Midbrain (tissue), 1 donor: ENCODE data around the gene MIA.
"Not testable (repeated sequence)": the region's sequence is repeated elsewhere in the genome, so short reads cannot be mapped to it uniquely, and the experiment has no call there.

Experiments
- DNase-seq: peaks from one replicate; lab custom pipeline; 2025; lab: John Stamatoyannopoulos, UW

MIA gene

DNA sequence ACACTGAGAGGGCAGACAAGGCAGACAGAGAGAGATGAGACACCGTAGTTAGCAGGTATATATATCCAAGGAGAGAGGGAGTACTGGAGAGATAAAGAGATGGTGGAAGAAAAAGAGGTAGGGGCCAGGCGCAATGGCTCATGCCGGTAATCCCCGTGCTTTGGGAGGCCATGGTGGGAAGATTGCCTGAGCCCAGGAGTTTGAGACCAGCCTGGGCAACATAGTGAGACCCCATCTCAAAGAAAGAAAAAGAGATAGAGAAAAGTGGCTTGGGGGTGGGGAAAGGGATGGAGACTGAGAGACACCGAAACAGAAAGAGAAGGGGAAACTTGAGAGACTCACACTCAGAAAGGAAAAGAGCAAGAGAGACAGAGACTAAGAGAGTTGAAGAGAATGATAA, 5.3 kb downstream of the MIA start:
- no peak for DNase-seq

DNA sequence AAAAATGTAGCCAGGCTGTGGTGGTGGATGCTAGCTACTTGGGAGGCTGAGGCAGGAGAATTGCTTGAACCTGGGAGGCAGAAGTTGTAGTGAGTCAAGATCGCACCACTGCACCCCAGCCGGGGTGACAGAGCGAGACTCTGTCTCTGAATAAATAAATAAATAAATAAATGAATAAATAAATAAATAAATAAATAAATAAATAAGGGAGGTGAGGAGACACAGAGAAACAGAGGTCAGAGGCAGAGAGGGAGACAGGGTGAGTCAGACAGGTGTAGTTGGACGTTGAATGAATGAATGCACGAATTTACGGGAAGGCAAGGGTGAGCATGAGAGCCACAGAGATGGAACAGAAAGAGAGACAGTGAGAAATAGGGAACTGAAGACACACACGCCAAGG, 5.8 kb downstream of the MIA start:
- no peak for DNase-seq

DNA sequence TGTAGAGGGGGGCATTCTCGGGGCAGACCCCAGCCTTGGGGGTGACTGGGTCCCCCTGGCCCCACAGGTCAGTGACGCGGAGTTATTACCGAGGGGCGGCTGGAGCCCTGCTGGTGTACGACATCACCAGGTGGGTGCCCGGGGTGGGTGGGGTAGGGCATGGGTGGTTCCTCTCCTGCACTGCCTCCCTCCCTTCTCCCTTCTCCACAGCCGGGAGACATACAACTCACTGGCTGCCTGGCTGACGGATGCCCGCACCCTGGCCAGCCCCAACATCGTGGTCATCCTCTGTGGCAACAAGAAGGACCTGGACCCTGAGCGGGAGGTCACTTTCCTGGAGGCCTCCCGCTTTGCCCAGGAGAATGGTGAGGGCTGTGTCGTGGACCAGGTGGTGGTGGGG, 8.4 kb downstream of the MIA start:
- no peak for DNase-seq

DNA sequence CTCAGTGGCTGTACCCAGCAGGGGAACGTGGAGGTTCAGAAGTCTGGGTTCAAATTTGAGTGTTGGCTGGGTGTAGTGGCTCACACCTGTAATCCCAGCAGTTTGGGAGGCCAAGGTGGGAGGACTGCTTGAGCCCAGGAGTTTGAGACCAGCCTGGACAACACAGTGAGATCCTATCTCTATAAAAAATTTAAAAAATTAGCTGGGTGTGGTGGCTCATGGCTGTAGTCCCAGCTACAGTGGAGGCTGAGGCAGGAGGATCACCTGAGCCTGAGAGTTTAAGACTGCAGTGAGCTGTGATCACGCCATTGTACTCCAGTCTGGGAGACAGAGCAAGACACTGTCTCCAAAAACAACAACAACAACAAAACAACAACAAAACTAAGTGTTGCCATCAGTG, 8.8 kb downstream of the MIA start:
- DNase-seq: not testable (repeated sequence)

DNA sequence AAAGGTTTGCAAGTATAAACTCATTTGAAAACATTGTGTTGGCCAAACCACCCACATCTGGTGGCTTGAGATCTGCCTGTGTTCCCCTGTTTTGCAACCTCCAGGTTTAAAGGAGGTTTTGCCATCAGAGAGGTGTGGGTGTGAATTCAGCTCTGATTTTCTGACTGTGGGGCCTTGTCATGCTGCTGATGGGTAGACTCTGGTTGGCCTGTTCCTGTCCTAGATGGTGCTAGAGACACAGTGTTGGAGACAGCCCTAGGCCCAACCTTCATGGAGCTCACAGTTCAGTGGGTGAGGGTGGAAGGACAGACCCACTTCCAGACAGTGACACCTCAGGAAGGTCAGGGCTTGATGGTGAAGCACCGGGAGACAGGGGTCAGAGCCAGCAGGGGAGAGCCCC, 10.2 kb downstream of the MIA start:
- no peak for DNase-seq

DNA sequence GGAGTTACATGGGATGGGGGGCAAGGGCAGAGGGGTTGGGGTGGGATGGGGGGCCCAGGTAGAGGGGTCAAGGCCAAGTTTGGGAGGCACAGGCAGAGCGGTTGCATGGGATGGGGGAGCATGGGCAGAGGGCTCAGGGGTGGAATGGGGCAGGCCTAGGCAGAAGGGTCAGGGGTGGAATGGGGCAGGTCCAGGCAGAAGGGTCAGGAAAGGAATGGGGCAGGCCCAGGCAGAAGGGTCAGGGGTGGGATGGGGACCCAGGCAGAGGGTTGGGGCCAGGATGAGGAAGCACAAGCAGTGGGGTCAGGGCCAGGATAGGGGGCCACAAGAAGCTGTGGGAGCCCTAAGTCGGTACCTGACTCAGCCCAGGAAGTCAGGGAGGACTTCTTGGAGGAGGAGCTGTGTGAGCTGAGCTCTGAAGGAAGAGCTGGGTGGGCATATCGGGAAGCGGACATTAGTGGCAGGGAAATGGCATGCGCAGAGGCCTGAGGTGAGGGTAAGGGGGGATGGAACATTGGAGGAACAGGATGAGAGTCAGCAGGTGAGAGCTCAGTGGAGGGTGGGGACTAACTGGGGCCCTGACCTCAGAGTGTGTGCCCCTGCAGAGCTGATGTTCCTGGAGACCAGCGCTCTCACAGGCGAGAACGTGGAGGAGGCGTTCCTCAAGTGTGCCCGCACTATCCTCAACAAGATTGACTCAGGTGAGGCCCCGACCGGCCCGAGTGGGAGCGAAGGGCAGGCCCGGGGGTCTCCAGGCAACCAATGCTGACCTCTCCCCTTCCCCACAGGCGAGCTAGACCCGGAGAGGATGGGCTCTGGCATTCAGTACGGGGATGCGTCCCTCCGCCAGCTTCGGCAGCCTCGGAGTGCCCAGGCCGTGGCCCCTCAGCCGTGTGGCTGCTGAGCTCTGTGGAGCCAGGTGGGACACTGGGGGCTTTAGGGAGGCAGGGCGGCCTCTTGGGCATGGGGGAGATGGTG, 11.0 kb downstream of the MIA start:
- DNase-seq: no peak

DNA sequence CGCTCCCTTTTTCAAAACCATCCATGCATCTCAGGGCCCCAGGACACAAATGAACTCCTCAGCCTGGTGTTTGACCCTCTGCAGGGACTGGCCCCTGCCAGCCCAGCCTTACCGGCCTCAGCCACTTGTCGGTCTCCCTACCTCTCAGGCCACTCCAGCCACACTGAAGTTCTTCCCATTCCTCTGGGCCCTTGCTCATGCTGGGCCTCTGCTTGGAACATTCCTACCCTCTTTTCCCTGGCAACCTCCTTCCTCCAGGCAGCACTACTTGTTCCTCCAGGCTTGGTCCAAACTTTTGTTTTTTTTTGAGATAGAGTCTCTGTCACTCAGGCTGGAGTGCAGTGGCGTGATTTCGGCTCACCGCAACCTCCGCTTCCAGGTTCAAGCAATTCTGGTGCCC, 16.0 kb downstream of the MIA start:
- DNase-seq: no peak

DNA sequence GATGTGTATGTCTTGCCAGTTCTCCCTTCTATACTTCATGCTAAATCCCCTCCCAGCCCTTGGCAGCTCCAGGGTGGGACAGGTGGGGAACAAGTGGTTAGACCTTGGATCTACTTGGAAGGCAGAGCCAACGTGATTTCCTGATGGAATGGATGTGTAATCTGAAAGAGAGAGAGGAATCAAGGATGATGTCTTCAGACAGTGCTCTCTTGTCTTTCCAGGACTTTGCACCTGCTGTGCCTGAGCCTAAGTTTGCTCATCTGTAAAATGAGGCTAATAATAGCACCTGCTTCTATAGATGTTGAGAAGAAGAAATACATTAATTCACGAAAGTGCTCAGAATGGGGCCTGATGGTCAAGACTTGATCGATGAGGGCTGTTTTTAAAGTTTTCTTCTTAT, 16.7 kb downstream of the MIA start:
- DNase-seq: no peak

DNA sequence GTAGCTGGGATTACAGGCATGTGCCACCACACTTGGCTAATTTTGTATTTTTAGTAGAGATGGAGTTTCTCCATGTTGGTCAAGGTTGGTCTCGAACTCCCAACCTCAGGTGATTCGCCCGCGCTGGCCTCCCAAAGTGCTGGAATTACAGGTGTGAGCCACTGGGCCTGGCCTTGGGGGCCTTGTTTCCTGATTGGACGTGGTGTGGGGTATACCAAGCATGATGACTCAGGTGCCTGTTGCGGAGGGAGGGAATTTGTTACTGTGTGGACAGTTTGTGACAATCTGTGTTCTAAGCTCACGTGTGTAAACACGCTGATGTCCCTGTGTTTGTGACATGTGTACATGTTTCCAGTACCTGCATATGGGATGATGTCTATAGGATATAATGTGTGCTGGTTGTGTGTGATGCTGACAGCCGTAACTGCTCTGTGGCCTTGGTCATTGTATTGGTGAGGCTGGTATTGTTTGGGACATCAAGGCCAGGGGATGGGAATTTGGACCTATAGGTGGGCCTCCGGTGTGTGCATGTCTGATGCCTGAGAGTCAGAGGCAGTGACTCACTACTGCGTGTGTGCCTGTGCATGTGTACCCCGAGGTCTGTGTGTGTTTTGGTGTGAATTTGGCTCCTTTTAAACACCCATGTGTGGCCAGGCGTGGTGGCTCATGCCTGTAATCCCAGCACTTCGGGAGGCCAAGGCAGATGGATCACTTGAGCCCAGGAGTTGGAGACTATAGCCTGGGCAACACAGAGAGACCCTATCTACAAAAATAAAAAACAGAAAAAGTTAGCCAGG, 22.0 kb downstream of the MIA start:
- no peak for DNase-seq

DNA sequence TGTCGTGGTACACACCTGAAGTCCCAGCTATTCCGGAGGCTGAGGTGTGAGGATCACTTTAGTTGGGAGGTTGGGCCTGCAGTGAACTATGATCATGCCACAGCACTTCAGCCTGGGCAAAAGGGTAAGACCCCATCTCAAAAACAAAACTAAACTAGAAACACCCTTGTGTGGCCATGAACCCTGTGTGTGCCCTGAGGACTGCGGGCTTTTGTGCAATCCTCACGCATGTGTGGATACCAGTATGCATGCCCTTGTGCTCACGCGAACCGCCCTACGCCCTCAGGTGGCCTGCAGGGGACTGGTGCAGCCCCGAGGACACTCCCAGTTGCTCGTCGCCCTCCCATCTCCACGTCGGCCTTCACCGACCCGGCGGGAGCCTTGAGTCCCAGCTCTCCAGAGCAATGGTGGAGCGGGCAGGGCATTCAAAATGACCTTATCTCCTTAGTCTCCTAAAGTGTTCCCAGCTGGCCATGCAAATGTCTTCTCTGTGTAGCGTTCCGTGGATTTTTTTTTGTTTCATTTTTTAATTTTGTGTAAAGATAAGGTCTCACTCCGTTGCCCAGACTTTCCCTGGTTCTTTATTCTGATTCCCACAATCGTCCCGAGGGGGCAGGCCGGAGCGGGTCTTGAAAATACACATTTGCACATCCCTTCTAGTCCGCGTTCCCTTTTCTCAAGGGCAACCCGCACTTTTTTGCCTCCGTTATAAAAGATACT, 22.8 kb downstream of the MIA start:
- no peak for DNase-seq

DNA sequence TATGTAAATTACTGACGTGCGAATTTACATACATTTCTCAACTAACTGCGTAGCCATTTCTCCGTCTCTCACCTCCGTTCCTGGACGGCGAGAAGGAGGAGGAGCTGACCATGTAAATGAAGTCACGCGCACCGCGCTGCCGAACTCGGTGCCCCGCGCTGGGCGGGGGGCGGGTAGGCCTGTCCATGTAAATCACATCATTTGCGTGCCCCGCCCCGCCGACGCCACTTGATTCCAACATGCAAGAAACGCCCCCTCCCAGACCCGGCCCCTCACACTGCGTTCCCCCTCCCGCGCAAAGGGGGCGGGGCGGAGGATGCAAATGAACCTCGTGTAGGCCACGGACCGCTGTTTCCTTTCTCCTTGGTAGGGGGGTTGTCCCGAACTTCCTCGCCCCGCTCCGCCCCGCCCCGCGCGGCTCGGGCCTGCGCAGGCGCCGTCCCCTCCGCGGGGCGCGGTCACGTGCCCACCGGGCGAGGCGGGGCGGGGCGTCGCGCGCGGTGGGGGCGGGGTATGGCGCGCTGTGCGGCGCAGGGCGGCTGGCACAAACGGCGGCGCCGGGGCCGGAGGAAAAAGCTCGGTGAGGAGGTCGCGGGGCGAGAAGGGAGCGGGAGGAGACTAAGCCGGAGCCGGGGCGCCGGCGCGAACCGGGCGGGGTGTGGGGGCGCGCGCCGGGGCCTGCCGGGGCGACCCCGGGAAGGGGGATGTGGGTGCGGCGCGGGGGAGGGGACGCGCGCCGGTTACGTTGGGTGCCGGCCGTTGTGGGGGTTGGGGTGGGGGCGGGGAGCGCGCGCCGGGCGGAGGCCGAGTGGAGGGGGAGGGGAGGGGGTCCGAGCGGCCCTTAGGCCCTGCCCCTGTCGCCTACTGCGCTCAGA, 23.6 kb downstream of the MIA start, which contains the start of gene EGLN2:
EGLN2 (plus strand) TSS at position 509 of the 875 bp plus-strand sequence. CDS start 1,382 bp downstream, outside the sequence.
- peak; percentile 99 for DNase-seq

DNA sequence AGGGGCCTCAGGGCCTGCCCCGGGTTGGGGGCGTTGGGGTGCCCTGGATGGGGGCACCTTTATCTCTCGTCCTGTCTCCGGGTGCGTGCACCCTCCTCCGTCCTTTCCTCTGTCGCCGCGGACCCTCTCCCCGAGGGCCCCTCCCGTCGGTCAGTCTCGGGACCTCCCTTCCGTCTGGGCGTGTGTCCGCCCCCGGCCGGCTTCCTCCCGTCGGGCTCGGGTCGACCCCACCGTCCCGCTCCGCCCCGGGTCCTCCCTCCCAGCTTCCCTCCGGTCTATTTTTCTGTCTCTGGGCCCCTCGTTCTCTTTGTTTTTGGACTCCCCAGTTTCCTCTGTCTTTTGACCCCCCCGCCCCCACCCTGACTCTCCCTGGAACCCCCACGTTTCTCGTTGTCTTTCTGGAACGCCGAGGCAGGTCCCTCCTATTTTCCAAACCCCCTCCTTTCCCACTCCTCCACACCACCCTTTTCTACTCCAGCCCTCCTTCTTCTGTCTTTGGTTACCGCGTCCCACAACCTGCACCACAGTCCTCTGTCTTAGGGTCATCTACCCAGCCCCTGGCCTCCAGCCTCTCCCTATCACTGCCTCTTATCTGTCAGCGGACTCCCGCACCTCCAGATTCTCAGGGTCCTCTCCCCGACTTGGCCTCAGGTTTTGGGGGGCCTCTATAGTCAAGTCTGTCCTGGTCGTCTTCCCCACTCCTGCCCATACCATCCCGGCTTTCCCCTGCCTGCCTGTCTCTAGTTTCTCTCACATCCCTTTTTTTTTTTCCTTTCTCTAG, 24.4 kb downstream of the MIA start:
- no peak for DNase-seq

DNA sequence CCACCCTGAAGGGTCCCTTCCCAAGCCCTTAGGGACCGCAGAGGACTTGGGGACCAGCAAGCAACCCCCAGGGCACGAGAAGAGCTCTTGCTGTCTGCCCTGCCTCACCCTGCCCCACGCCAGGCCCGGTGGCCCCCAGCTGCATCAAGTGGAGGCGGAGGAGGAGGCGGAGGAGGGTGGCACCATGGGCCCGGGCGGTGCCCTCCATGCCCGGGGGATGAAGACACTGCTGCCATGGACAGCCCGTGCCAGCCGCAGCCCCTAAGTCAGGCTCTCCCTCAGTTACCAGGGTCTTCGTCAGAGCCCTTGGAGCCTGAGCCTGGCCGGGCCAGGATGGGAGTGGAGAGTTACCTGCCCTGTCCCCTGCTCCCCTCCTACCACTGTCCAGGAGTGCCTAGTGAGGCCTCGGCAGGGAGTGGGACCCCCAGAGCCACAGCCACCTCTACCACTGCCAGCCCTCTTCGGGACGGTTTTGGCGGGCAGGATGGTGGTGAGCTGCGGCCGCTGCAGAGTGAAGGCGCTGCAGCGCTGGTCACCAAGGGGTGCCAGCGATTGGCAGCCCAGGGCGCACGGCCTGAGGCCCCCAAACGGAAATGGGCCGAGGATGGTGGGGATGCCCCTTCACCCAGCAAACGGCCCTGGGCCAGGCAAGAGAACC, 25.1 kb downstream of the MIA start:
- no peak for DNase-seq

DNA sequence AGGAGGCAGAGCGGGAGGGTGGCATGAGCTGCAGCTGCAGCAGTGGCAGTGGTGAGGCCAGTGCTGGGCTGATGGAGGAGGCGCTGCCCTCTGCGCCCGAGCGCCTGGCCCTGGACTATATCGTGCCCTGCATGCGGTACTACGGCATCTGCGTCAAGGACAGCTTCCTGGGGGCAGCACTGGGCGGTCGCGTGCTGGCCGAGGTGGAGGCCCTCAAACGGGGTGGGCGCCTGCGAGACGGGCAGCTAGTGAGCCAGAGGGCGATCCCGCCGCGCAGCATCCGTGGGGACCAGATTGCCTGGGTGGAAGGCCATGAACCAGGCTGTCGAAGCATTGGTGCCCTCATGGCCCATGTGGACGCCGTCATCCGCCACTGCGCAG, 25.7 kb downstream of the MIA start:
- no peak for DNase-seq

DNA sequence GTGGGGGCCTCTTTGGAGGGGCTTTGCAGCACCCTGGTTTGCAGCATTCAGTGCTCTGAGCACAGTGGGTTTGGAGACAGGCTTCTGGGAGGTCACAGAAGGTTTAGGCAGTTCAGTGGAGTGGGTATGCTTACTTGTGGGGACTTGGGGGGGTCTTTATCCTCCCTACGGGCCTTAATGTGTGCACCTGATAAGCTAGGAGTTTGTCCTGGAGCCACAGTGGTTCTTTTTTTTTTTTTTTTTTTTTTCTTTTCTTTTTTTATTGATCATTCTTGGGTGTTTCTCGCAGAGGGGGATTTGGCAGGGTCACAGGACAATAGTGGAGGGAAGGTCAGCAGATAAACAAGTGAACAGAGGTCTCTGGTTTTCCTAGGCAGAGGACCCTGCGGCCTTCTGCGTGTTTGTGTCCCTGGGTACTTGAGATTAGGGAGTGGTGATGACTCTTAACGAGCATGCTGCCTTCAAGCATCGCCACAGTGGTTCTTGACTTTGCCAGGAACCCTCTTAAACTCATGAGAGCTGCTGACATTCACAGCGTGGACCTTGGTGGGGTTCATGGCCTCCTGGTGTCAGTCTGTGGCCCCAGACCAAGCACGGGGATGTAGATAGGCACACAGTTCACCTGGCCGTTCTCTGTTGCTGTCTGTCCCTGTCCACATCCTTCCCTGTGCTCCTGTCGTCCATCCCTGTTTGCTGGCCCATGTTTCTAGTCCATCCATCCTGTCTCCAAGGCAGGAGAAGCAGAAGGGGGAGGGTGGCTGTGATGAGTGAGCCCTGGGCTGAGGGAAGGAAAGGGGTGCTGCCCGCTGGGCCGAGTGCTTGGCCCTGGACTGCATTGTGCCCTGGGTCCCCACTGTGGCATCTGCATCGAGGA, 26.3 kb downstream of the MIA start:
- DNase-seq: no peak

DNA sequence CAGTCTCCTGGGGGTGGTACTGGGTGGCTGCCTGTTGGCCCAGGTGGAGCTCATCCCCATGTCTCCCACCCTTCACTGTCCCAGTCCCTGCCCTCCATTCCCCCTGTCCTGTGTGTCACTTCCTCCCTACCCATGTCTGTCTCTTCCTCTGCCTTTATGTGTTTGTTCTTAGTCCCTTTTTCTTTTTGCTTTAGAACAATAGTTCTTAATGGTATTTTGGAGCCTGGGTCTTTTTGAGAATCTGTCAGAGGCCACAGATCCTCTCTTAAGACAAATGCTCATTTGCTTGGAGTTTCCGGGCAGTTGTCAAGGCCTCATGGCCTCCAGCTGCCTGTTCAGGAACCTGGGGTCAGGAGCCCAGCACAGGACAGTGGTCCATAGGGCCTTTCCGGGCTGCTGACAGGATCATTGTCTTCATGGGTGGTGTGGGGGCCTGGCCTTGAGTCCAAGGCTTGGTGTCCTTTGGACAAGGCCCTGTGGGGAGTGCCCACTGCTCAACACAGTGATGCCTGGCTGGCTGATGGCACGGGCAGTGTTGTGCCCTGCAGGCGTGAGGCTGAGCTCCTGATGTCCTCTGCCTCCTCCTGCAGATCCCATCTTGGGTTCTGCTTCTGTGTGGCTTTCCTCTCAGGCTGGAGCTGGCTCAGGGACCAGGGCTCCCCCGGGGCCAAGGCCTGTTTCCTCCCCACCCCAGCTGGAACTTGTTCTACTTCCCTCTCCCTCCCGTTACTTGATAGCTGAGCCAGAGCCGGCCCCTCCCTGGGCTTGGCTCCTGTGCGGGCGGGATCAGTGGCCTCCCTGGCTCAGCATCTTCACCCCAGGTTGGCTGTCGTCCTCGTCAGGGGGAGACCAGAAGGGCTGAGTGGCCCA, 27.2 kb downstream of the MIA start:
- DNase-seq: no peak

DNA sequence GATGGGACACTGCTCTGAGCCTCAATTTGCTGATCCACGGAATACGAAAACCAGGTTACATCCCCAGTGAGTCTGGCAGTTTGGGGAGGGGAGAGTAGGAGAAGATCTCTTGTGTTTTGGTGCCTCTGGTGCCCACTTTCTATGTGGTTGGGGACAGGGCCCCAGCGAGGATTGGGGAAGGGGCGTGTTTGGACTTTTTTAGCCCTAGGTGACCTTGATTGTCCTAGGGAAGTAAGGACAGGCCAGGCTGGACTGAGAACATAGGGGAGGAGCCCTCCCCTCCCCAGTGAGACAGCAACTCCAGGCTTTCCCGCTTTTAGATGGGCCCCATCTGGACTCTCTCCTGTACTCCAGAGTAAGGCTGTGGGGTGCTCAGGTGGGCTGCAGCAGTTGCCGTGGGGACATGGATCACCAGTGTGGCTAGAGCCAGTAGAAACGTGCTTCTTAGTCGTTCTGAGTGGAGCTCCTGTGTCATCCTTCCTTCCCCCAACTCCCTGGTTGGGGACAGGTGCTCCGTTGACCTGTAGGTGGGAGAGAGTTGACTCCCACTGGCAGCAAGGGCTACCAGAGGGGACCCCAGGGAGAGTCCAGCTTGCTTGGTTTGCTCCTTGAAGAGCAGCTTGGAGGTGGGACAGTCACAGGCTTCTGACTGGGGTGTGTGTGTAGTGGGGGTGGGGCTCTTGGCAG, 28.0 kb downstream of the MIA start:
- no peak for DNase-seq
